NT2/D1 (cell line): Measurements from ENCODE around the gene KCNQ1.

ENCODE experiments used
- SUZ12 ChIP-seq: IDR thresholded peaks from 2 replicates; pipeline ENCODE4 v1.6.1; 2011; ENCODE audit not compliant: insufficient read length, insufficient read depth; ENCODE audit errors: extremely low read depth
- YY1 ChIP-seq: IDR thresholded peaks from 2 replicates; pipeline ENCODE4 v1.6.1; 2011; ENCODE audit not compliant: insufficient read length, insufficient read depth
- ZNF274 ChIP-seq: IDR thresholded peaks from 2 replicates; pipeline ENCODE4 v1.6.1; 2011; ENCODE audit warnings: mild to moderate bottlenecking, low read depth, low read length

DNA sequence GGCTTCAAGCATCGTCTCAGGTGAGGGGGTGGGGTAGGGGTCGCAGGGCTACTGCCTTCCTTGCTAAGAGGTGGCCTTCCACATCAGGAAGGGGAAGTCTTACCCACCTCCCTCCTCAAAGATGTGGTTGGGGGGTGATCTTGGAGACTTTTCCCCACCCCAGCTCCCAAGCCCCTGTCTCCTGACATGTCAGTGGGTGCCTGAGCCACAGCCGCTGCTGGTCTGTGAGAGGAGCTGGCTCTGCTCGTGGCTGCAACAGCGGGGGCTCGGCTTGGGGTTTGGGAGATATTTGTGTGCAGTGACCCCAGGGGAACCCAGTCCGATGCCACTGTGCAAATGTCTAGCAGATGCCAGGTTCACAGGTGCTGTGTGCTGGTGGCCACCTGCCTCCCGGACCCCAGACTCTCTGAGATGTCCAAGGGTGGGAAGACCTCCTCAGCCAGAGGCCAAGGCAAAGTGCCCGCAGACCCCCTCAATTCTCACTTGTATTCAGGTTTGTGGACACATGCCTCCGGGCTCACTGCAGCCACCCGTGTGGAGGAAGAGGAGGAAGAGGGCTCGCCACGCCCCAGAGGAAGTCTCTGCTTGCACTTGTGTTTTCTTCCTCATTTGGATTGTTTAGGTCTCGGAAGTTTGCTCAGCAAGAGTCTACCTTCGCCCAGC lies 1.9 kb downstream of the KCNQ1 start:
- no peak for TF ChIP-seq YY1
- TF ChIP-seq ZNF274 = no peak
- no peak for TF ChIP-seq SUZ12
